AG09319 (cell line): ENCODE data around the gene NGFR.

Experiments
- DNase-seq: peaks from one replicate; pipeline ENCODE4 v3.0.0-alpha.2; 2010; ENCODE audit warnings: low read depth; ENCODE audit errors: extremely low read depth
- CTCF ChIP-seq: IDR thresholded peaks from 2 replicates; pipeline ENCODE4 v1.5.1; 2011; ENCODE audit warnings: low read depth, mild to moderate bottlenecking, inconsistent platforms, low read length, moderate library complexity

The NGFR gene

GRCh38 chr17:49518346-49519078 lies 23.4 kb downstream of the NGFR start:
- TF ChIP-seq CTCF = no peak
- DNase-seq = no peak

- no peak for TF ChIP-seq CTCF
- no peak for DNase-seq
Observed at GRCh38 chr17:49519781-49520180, 24.7 kb downstream of the NGFR start.

DNA sequence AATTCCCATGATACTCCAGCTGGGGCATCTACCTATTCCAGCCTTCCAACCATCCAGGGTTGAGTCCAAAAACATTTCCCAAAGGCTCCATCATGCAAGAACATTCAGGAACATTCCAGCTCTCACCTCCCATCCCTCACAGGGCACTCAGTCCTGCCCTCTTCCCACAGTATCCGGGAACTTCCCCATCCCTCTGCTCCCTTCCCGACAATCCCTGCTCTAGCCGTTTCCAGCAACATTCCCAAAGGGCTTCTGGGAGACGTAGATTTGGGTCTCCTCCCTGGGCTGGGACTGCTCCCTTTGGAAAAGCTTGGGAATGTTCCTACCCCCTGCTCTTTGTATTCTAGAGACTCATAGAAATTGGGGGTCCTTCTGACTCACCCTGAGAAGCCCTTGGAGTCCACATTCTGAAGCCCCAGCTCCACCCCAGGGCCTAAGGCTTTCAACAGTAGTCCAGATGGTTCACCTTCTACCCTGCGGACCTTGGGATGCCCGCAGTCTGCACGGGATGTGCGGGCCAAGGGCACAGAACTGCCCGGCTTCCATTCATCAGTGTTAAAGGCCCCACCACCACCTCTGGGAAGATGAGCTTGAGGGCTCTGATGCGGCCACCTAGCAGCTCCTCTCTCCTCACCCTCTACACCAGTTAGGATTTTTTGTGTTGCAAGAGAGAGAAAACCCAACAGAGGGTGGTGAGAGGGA lies 25.4 kb downstream of the NGFR start:
- DNase-seq = no peak
- TF ChIP-seq CTCF = no peak

DNA sequence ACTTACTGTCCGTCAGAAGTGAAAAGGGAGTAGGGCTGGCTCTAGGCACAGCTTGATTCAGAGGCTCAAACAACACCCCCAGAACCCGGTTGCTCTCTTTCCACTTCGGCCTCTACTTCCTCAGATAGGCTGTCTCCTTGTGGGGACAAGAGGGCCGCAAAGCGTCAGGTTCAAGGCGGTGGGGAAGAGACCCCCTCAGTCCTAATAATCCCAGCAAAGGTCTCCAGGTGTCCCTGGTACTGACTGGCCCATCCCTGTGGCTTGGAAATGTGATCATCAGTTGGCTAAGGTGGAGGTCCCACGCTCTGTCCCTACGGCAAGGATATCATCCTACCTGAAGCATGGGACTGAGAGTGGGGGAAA lies 26.0 kb downstream of the NGFR start:
- TF ChIP-seq CTCF = no peak
- no peak for DNase-seq

DNA sequence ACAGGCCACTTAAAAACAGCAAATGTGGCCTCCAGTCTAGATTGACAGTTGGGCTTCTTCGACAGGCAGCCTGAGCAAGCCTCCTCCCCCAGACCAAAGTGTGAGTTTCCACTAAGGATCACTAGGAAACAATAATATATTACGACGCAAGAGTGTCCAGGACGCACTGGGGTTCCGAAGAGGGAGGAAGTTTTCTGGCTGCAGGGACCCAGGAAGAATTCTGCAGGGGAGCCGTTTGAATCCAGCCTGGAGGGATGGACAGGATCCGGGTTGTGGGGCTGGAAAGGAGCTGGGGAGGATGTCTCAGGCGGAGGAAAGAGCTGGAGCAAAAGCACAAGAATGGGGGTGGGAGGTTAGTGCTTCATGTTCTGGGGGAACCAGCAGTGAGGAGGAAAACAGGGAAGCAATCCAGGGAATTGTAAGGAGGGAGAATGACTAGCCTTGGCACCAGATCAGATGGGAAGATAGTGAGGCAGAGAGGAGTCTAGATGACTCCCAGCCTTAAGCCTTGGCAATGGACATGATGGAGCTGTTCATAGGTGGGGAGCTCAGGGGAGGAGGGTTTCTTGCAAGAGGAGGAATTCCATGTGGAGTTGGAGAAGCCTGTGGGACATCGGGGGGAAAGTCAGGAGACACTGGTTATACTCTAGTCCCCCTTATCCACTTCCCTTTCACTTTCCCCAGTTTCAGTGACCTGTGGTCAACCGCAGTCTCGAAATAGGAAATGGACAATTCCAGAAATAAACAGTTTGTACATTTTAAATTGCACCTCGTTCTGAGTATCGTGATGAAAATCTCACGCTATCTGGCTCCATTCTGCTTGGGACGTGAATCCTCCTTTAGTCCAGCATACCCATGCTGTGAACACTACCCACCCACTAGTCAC lies 26.6 kb downstream of the NGFR start:
- TF ChIP-seq CTCF = no peak
- no peak for DNase-seq

- TF ChIP-seq CTCF = no peak
- no peak for DNase-seq
Observed at GRCh38 chr17:49522357-49522890, 27.3 kb downstream of the NGFR start.
